CD4-positive, alpha-beta memory T cell (primary cell): ENCODE data around the gene CXXC5. TPM values are rescaled to one million over a fixed set of nuclear protein-coding genes. Genes with fewer than 3 reads are reported as not detected.
"Not testable (repeated sequence)": the region's sequence is repeated elsewhere in the genome, so short reads cannot be mapped to it uniquely, and the experiment has no call there.

Experiments used
- CTCF ChIA-PET: fragments of 350-600 bp; sonication (Branson Sonifier 250); formaldehyde crosslinking; loops from one replicate; lab custom pipeline; 2021; ENCODE audit warnings: inconsistent platforms; ENCODE audit not compliant: partially characterized antibody; lab: Charles Lee
- POLR2A ChIA-PET: fragments of 350-600 bp; sonication (Branson Sonifier 250); formaldehyde crosslinking; loops from one replicate; lab custom pipeline; 2021; ENCODE audit not compliant: partially characterized antibody; lab: Charles Lee
- DNase-seq, 5 donors: peaks; one replicate each; pipeline versions ENCODE4 v3.0.0 to v3.0.0-alpha.2; 2020 to 2022; ENCODE audit warnings: mixed read lengths in 1 of 5
- H3K27ac ChIP-seq: one replicate; pipeline ENCODE4 v1.7.0; 2013; ENCODE audit warnings: low read depth, low read length
- H3K27me3 ChIP-seq: 2 replicates; pipeline ENCODE4 v1.7.0; 2013; ENCODE audit warnings: mild to moderate bottlenecking, low read length, moderate library complexity; ENCODE audit not compliant: insufficient read depth
- H3K36me3 ChIP-seq: 2 replicates; pipeline ENCODE4 v1.7.0; 2013; ENCODE audit warnings: mild to moderate bottlenecking, low read length, moderate library complexity; ENCODE audit not compliant: insufficient read depth
- H3K4me1 ChIP-seq: 2 replicates; pipeline ENCODE4 v1.7.0; 2013; ENCODE audit warnings: mild to moderate bottlenecking, low read length, moderate library complexity; ENCODE audit not compliant: insufficient read depth
- H3K4me3 ChIP-seq, 2 donors: one replicate each; pipeline ENCODE4 v1.7.0; 2013; ENCODE audit warnings: low read length in 2 of 2, mild to moderate bottlenecking in 1 of 2
- H3K9me3 ChIP-seq, 2 donors: one replicate each; pipeline ENCODE4 v1.7.0; 2013; ENCODE audit warnings: low read length in 2 of 2, control low read depth in 1 of 2; ENCODE audit not compliant: control insufficient read depth in 1 of 2
- H3K27ac Mint-ChIP-seq, 7 donors: one replicate each; pipeline ENCODE4 v1.8.0; 2020 to 2021; ENCODE audit warnings: mixed read lengths in 7 of 7, mild to moderate bottlenecking in 6 of 7, inconsistent platforms in 3 of 7, moderate library complexity in 3 of 7
- H3K27me3 Mint-ChIP-seq, 2 donors: one replicate each; pipeline ENCODE4 v1.8.0; 2020 to 2021; ENCODE audit warnings: mixed read lengths in 2 of 2
- H3K36me3 Mint-ChIP-seq, 2 donors: one replicate each; pipeline ENCODE4 v1.8.0; 2020 to 2021; ENCODE audit warnings: mixed read lengths in 2 of 2, inconsistent platforms in 1 of 2, mild to moderate bottlenecking in 1 of 2
- H3K4me1 Mint-ChIP-seq, 4 donors: one replicate each; pipeline ENCODE4 v1.8.0; 2020 to 2021; ENCODE audit warnings: mixed read lengths in 4 of 4, mild to moderate bottlenecking in 1 of 4
- H3K4me3 Mint-ChIP-seq, 8 donors: one replicate each; pipeline ENCODE4 v1.8.0; 2020 to 2021; ENCODE audit warnings: mixed read lengths in 8 of 8, mild to moderate bottlenecking in 7 of 8, moderate library complexity in 6 of 8, inconsistent platforms in 3 of 8
- H3K9me3 Mint-ChIP-seq, 8 donors: one replicate each; pipeline ENCODE4 v1.8.0; 2020 to 2021; ENCODE audit warnings: mixed read lengths in 8 of 8, mild to moderate bottlenecking in 5 of 8, inconsistent platforms in 3 of 8, moderate library complexity in 1 of 8
- intact Hi-C: fragments of 100-400 bp; cut with micrococcal nuclease; formaldehyde crosslinking; loops from one replicate; pipeline ENCODE4 v1.15.1; 2023
- polyA plus RNA-seq, 2 donors: library from polyadenylated mRNA; unstranded; fragments of 300-500 nt; fragmentation: Illumina TruSeq; gene quantifications; one replicate each; pipeline ENCODE4 v1.2.3, GENCODE V29; 2021
- total RNA-seq, 2 experiments: library from RNA; stranded (reverse); gene quantifications; one replicate each; pipeline ENCODE4 v1.2.3, GENCODE V29; 2021

Gene CXXC5
- total and polyA plus RNA-seq, 4 experiments from 2014 or later: 1.6 to 5.5 (median 3.1) TPM

DNA sequence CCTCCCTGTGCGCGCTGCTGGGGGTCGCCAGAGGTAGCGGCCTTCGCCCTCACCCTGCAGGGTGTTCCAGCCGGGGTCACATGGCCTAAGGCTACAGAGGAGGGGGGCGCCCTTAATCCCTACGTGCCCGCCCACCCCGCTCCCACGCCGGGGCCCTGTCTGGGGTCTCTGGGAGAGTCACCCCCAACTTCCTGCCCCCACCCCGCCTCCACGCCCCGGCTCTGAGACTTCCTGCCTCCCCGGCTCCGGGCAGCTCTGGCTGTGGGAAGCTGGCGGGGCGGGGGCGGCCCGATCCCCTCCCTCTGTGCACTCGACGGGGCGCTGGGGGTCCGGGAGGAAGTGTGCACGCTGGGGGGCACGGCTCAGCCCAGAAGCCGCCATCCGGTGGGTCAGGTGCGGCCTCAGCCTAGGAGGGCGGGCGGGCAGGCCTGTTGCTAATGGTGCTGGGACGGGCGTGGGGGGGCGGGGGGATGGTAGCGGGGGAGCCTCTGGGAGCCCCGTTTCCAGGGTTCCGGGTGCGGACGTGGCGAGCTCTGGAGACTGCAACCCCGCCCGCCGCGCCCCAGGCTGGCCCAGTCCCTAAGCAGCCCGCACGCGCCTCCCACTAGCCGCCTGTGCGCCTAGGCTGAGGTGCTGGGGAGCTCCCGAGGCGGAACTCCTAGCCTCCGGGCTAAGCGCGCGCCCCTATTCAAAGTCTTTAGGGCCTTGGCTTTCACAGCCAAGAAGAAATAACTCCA lies 61.6 kb downstream of the CXXC5 start:
- Histone ChIP-seq H3K27ac (no peak overlapping the region), H3K4me3 (no peak overlapping the region), H3K27me3 (peaks cover 10% of the 10 kb centered on the region), H3K36me3 (no peaks in the 10 kb centered on the region), H3K9me3 (no peaks in the 10 kb centered on the region), H3K4me1 (peaks cover 19% of the 10 kb centered on the region)
- Mint-ChIP-seq H3K27me3 (peaks cover 7 to 15% of the 10 kb centered on the region in 2 donors), H3K4me1 (peaks cover 8 to 32% (median 16%) of the 10 kb centered on the region in 4 donors), H3K27ac (peak overlapping the region; percentile 47 to 95 (median 84)), H3K4me3 (peak overlapping the region; percentile 71 to 87 (median 80)), H3K9me3 (no peaks in the 10 kb centered on the region), H3K36me3 (no peaks in the 10 kb centered on the region)
- peak in 3 of 5 donors; percentile 18 to 49 (median 24) for DNase-seq
- CTCF ChIA-PET: interaction anchor here (0.8 kb wide), 1 partner anchor 11 kb away, joined by 3 read pairs; no protein-coding TSS in a partner anchor
- intact Hi-C loops: loop anchor here (2.0 kb wide), 1 partner anchor 37 kb away; no protein-coding TSS in a partner anchor
- POLR2A ChIA-PET: interaction anchor here (0.8 to 2.4 kb wide), 6 partner anchors 9 to 72 kb away, joined by 3 to 11 read pairs (median 7); partner anchors contain the start of gene CXXC5

DNA sequence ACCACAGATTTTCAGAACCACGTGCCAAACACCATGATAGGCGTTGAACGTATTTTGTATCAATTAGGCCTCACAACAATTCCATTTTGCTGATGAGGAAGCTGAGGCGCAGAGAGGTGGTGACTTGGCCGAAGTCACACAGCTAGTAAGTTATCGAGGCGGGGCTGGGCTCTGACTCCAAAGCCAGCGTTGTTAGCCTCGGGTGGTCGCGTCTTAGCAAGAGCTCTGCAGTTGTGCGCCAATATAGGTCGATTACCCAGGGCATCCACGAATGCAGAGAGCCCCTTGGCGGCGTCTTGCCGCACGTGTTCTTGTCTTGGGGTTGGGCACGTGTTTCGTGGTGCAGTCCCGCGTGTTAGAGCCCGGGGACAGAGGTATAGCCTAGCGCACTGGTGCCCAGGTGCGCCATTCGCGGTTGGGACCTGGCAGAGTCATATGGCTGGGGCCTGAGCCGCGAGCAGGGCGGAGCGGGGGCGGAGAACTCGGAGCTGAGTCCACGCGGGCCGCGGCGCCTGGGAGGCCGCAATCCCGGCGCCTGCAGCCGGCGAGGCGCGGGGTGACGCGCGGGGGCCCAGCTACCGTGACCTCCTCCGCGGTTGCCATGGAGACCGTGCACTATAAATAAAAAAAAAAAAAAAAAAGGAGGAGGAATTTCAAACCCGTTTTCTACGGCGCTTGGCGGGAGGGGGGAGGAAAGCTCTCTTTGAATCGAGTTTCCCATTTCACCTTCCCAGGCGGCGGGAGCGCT lies 62.3 kb downstream of the CXXC5 start:
- Mint-ChIP-seq H3K27ac (peak overlapping the region; percentile 68 to 95 (median 84)), H3K27me3 (peaks cover 7 to 15% of the 10 kb centered on the region in 2 donors), H3K9me3 (no peaks in the 10 kb centered on the region), H3K4me3 (peak overlapping the region; percentile 71 to 87 (median 80)), H3K36me3 (no peaks in the 10 kb centered on the region), H3K4me1 (peaks cover 8 to 32% (median 16%) of the 10 kb centered on the region in 4 donors)
- ChIA-PET POLR2A (interaction anchor here (0.6 to 2.4 kb wide), 8 partner anchors 9 to 135 kb away, joined by 3 to 11 read pairs (median 6); partner anchors contain the start of gene CXXC5), CTCF (interaction anchor here (0.8 to 1.3 kb wide), 2 partner anchors 12 to 76 kb away, joined by 3 to 5 read pairs; no protein-coding TSS in a partner anchor)
- Histone ChIP-seq H3K27me3 (peaks cover 10% of the 10 kb centered on the region), H3K27ac (peak overlapping the region; percentile 32), H3K4me1 (peaks cover 19% of the 10 kb centered on the region), H3K36me3 (no peaks in the 10 kb centered on the region), H3K4me3 (peak overlapping the region in 1 of 2 donors; percentile 51), H3K9me3 (no peaks in the 10 kb centered on the region)
- intact Hi-C loops: loop anchor here (2.0 kb wide), 1 partner anchor 36 kb away; no protein-coding TSS in a partner anchor
- peak; percentile 67 to 86 (median 76) for DNase-seq

DNA sequence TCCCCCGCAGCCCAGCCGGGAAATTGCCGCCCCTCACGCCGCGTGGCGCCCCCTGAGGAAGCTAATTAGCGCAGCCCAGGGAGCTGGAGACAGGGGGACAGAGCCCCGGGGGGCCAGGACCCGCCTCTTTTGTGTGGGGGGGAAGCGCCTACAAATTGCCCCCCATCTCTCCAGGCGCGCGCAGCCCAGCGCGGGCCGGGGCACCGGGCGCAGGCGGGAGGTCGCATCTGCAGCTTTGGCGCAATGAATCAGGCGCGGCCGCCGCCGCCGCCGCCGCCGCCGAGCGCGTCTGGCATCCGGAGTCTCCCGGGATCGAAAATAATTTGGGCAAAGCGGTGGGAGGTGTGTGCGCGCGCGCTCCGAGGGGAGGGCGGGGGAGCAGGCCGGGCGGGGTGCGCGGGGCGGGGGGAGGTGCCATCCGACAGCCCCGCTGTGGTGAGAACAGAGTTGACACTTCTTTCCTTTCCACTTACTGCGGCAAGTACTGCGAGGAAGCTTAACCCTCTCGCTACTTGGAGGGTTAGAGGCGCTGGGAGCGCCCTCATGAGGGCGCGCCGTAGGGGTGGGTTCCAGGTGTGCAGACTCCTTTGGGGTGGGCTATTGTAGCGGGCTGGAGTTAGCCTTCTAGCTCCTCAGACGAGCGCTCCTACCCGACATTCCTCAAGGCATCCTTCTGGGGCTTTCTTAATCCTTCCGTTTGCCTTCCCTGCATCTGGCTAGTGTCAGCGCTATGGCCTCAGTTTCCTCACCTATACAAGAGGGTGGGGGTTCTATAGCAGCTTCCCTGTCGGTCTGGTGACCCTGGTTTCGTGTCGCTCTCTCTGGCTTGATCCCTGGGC lies 63.1 kb downstream of the CXXC5 start:
- no peaks in the 10 kb centered on the region for H3K9me3 Mint-ChIP-seq
- Histone ChIP-seq H3K27me3 (peaks cover 10% of the 10 kb centered on the region), H3K36me3 (no peaks in the 10 kb centered on the region), H3K4me3 (peak overlapping the region in 1 of 2 donors; percentile 51), H3K9me3 (no peaks in the 10 kb centered on the region), H3K4me1 (peaks cover 19% of the 10 kb centered on the region), H3K27ac (peak overlapping the region; percentile 32)
- ChIA-PET POLR2A (interaction anchor here (0.6 to 2.4 kb wide), 8 partner anchors 10 to 1132 kb away, joined by 3 to 11 read pairs (median 6); partner anchors contain the start of gene CXXC5), CTCF (interaction anchor here (1.3 kb wide), 1 partner anchor 77 kb away, joined by 5 read pairs; no protein-coding TSS in a partner anchor)
- H3K27ac Mint-ChIP-seq: peak overlapping the region; percentile 56 to 95 (median 69)
- intact Hi-C loops: loop anchor here (2.0 kb wide), 1 partner anchor 36 kb away; no protein-coding TSS in a partner anchor
- H3K27me3 Mint-ChIP-seq: peaks cover 7 to 15% of the 10 kb centered on the region in 2 donors
- H3K4me1 Mint-ChIP-seq: peaks cover 8 to 32% (median 16%) of the 10 kb centered on the region in 4 donors
- H3K4me3 Mint-ChIP-seq: peak overlapping the region; percentile 73 to 85 (median 80)
- DNase-seq: peak; percentile 50 to 74 (median 60)
- no peaks in the 10 kb centered on the region for H3K36me3 Mint-ChIP-seq

DNA sequence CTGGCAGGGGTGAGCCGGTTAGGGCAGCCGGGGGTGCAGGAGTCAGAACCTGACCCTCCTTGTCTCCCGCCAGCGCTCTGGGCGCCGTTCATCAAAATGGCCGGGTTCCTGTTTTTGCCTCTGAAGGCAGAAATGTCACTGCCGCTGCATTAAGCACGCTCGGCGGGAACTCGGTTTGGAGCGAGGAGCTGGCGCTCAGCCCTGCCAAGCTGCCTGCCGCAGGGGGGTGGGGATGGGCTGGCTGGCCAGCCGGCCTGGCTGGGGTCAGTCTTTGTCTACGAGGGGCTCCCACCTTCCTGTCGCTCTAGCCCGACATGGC lies 63.7 kb downstream of the CXXC5 start:
- DNase-seq: no peak
- peaks cover 10% of the 10 kb centered on the region for H3K27me3 ChIP-seq
- peak overlapping the region in 1 of 2 donors; percentile 51 for H3K4me3 ChIP-seq
- Mint-ChIP-seq H3K4me3 (peak overlapping the region; percentile 73 to 85 (median 80)), H3K27ac (peak overlapping the region in 4 of 7 donors; percentile 57 to 90 (median 61)), H3K36me3 (no peaks in the 10 kb centered on the region), H3K9me3 (peaks cover 0 to under 1% (median 0%) of the 10 kb centered on the region in 8 donors), H3K27me3 (peaks cover 7 to 15% of the 10 kb centered on the region in 2 donors), H3K4me1 (peaks cover 8 to 32% (median 16%) of the 10 kb centered on the region in 4 donors)
- peaks cover 19% of the 10 kb centered on the region for H3K4me1 ChIP-seq
- CTCF ChIA-PET: interaction anchor here (1.3 kb wide), 1 partner anchor 77 kb away, joined by 5 read pairs; no protein-coding TSS in a partner anchor
- POLR2A ChIA-PET: interaction anchor here (0.6 to 2.4 kb wide), 5 partner anchors 11 to 1133 kb away, joined by 3 to 11 read pairs (median 7); partner anchors contain the start of gene CXXC5
- intact Hi-C loops: loop anchor here (2.0 kb wide), 1 partner anchor 35 kb away; no protein-coding TSS in a partner anchor
- H3K9me3 ChIP-seq: no peaks in the 10 kb centered on the region
- no peaks in the 10 kb centered on the region for H3K36me3 ChIP-seq
- no peak overlapping the region for H3K27ac ChIP-seq

DNA sequence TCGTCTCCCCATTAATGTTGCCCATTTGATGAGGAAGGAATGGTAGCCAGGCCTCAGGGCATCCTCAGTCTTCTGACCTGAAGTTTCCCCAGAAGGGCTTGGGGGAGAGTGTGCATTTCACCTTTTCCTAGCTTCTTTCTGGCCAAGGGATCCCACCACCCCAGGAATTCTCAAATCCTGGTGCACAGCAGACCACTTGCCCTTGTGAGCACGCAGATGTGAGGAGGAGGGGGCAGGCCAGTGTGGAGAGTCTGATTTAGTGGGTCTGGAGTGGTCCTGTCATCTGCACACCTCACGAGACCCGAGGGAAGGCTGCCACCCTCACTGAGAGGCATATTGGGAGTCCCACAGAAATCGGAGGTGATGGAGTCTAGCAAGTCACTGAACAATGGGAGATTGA lies 64.3 kb downstream of the CXXC5 start:
- Histone ChIP-seq H3K4me3 (no peak overlapping the region), H3K27ac (no peak overlapping the region), H3K9me3 (no peaks in the 10 kb centered on the region), H3K36me3 (no peaks in the 10 kb centered on the region), H3K27me3 (peaks cover 10% of the 10 kb centered on the region), H3K4me1 (peaks cover 19% of the 10 kb centered on the region)
- peaks cover 7 to 15% of the 10 kb centered on the region in 2 donors for H3K27me3 Mint-ChIP-seq
- peaks cover 0 to 5% (median 0%) of the 10 kb centered on the region in 8 donors for H3K9me3 Mint-ChIP-seq
- H3K27ac Mint-ChIP-seq: peak overlapping the region in 2 of 7 donors; percentile 54 to 75
- intact Hi-C loops: no loop called here
- H3K4me1 Mint-ChIP-seq: peaks cover 8 to 32% (median 16%) of the 10 kb centered on the region in 4 donors
- DNase-seq: no peak
- CTCF ChIA-PET: no interaction called here
- POLR2A ChIA-PET: no interaction called here
- no peaks in the 10 kb centered on the region for H3K36me3 Mint-ChIP-seq
- H3K4me3 Mint-ChIP-seq: peak overlapping the region in 1 of 8 donors; percentile 6

DNA sequence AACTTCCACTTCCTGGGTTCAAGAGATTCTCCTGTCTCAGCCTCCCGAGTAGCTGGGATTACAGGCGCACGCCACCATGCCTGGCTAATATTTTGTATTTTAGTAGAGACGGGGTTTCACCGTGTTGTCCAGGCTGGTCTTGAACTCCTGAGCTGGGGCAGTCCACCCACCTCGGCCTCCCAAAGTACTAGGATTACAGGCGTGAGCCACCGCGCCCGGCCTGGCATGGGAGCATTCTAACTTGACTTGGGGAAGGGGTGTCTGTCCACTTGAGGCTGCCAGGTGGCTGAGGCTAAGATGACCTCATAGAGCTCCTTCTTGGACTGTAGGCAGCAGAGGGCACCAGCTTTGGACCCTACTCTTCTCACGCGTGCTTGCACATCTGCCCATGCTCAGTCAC lies 65.7 kb downstream of the CXXC5 start:
- peaks cover 4 to 21% (median 13%) of the 10 kb centered on the region in 4 donors for H3K4me1 Mint-ChIP-seq
- H3K27ac ChIP-seq, POLR2A ChIA-PET, DNase-seq, intact Hi-C loops, H3K27me3 ChIP-seq, H3K36me3 Mint-ChIP-seq, H3K9me3 ChIP-seq, H3K27ac Mint-ChIP-seq, H3K36me3 ChIP-seq, H3K4me3 ChIP-seq: not testable (repeated sequence)
- H3K4me1 ChIP-seq: peaks cover 19% of the 10 kb centered on the region
- CTCF ChIA-PET: interaction anchor here (0.9 to 1.9 kb wide), 2 partner anchors 11 to 61 kb away, joined by 4 to 5 read pairs; no protein-coding TSS in a partner anchor
- H3K27me3 Mint-ChIP-seq: peaks cover 7 to 16% of the 10 kb centered on the region in 2 donors
- peak overlapping the region in 2 of 8 donors; percentile 4 to 8 for H3K4me3 Mint-ChIP-seq
- H3K9me3 Mint-ChIP-seq: peaks cover 0 to 13% (median 6%) of the 10 kb centered on the region in 8 donors
